NOMO-1 treated with DMSO at 0.1 percent for 48 hours (cell line): ENCODE results near the gene PAX1.

ENCODE experiments used
- DNase-seq: peaks from one replicate; lab custom pipeline; 2025; ENCODE audit not compliant: unreplicated experiment; lab: John Stamatoyannopoulos, UW

PAX1 gene

DNA sequence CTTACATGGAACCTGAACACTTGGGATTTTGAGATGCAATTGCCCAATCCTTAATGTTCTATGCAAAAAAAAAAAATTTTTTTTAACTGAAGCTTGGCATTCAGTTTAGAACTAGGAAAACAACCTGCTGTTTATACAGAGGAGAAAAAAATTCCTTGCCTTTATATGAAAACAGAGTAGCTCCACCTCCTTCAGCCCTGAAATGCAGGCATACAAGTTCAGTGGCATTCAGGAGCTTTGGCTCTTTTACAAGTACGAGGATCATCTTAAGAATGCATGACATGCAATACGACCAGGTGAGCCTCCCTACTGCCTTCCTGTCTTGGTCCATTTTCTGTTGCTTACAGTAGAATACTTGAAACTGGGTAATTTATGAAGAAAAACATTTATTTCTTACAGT lies 20.4 kb downstream of the PAX1 start:
- DNase-seq, result no peak

- no peak for DNase-seq
These were observed 23.9 kb downstream of the PAX1 start for GRCh38 chr20:21729316-21729715.

GRCh38 chr20:21739161-21739560 lies 33.7 kb downstream of the PAX1 start:
- DNase-seq, result no peak

- DNase-seq, result no peak
These were observed 34.2 kb downstream of the PAX1 start for GRCh38 chr20:21739682-21740081.

DNA sequence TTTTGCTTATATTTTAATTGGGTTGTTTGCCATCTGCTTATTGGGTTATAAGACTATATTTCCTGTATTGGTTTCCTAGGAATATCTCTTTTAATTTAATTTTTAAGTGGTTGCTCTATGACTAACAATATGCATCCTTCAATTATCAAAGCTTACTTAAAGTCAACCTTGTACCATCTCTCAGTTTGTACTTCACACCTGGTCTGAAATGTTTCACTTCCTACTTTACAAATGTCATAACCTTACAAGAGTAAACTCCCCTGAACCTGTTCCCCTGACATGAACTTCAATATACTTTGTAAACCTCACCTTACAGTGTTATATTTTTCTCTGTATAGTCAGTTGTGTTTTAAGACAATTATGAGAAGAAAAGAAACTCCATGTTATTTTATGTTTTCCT lies 35.8 kb downstream of the PAX1 start:
- DNase-seq, result no peak

DNA sequence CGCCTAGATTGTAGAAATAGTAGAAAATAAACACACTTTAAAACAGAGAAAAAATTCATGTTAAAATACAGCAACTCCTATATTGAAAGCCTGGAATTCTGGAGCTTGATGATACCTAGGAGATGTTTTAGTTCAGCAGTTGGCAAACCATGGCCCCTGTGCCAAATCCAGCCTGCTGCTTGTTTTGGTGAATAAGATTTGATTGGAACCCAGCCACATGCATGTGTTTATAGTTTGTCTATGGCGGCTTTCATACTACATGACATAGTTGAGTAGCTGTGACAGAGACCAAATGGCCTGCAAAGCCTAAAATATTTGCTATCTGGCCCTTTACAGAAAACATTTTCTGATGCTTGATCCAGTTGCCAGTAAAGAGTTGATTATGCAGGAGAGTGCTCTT lies 57.2 kb downstream of the PAX1 start:
- DNase-seq, result no peak

GRCh38 chr20:21767200-21767738 lies 61.8 kb downstream of the PAX1 start:
- no peak for DNase-seq

GRCh38 chr20:21767739-21768223 lies 62.3 kb downstream of the PAX1 start:
- DNase-seq, result no peak
